Activated CD4-positive, alpha-beta T cell treated with anti-CD3 and anti-CD28 coated beads for 36 hours (primary cell): Measurements from ENCODE around the gene RTP5. TPM values are rescaled to one million over a fixed set of nuclear protein-coding genes. Genes with fewer than 3 reads are reported as not detected.
"Not testable (repeated sequence)": the region's sequence is repeated elsewhere in the genome, so short reads cannot be mapped to it uniquely, and the experiment has no call there.

Experiments used
- ATAC-seq: fragments of 200-7000 bp; cut with Tn5 transposase; one replicate; pipeline ENCODE4 v1.10.0; 2021; ENCODE audit warnings: mild to moderate bottlenecking, moderate library complexity
- CTCF ChIA-PET: fragments of 350-600 bp; sonication (Branson Sonifier 250); formaldehyde crosslinking; loops from one replicate; lab custom pipeline; 2021; ENCODE audit warnings: antibody characterized with exemption; lab: Charles Lee
- POLR2A ChIA-PET: fragments of 350-600 bp; sonication (Branson Sonifier 250); formaldehyde crosslinking; loops from one replicate; lab custom pipeline; 2021; ENCODE audit warnings: antibody characterized with exemption, inconsistent platforms; lab: Charles Lee
- DNase-seq: peaks from one replicate; pipeline ENCODE4 v3.0.0-alpha.2; 2020
- H3K27ac Mint-ChIP-seq: one replicate; pipeline ENCODE4 v1.8.0; 2021; ENCODE audit warnings: mixed read lengths
- H3K27me3 Mint-ChIP-seq: one replicate; pipeline ENCODE4 v1.8.0; 2021; ENCODE audit warnings: mixed read lengths
- H3K36me3 Mint-ChIP-seq: one replicate; pipeline ENCODE4 v1.8.0; 2021; ENCODE audit warnings: low read depth, mixed read lengths
- H3K4me1 Mint-ChIP-seq: one replicate; pipeline ENCODE4 v1.8.0; 2021; ENCODE audit warnings: mixed read lengths
- H3K4me3 Mint-ChIP-seq: one replicate; pipeline ENCODE4 v1.8.0; 2021; ENCODE audit warnings: mild to moderate bottlenecking, moderate library complexity, mixed read lengths
- H3K9me3 Mint-ChIP-seq: one replicate; pipeline ENCODE4 v1.8.0; 2021; ENCODE audit warnings: low read depth, mixed read lengths
- intact Hi-C, 2 experiments: fragments of 100-400 bp; cut with DNase I in 1 of 2; cut with micrococcal nuclease in 1 of 2; formaldehyde crosslinking; loops; one replicate each; pipeline versions ENCODE4 v1.14.2 to v1.15.1; 2022 to 2024; cut with DNase I, micrococcal nuclease
- total RNA-seq, 2 experiments: library from RNA; stranded (reverse); gene quantifications; one replicate each; pipeline ENCODE4 v1.2.3, GENCODE V29; 2021

RTP5 gene
- total RNA-seq: under 1 TPM in 1 of 2 experiments, not detected in 1; 0.07 TPM

DNA sequence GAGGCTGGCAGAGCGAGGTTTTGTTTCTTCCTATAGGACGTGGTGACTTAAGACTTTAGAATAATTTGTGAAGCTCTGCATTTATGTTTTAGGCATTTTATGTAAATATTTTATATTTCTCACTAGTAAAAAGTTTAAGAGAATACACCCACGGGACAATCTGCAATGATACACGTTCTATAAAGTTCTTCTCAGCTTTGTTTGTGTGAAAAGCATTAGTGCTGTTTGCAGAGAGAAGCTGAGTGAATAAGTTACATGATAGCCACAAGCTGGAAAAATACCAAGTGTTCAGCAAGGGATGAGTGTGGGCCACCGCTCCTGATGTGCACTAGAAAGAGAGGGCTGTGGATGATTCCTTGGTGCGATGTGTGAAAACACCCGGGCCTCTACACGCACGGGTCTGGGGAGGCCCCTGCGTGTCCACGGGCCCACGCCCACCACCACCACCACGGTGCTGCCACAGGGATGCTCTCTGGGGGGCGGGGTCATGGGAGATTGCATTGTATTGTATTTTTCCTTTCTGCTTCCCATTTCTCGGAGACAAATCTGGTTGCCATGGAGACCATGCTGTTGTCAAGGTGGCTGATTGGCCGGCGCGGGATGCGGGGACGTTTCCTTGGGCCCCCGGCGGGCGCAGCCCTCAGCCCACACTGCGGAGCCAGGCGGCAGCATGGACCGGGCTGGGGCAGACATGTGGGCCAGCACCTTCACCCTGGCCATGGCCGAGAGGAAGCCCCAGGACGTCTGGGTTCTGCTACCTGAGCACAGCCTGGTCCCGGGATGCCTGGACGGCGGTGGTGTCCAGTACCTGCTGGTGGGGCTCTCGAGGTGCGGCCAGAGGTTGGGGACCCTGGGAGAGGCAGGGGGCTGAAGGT lies at the start of gene RTP5:
TSS of gene RTP5 (plus strand) at position 643 of the 875 bp plus-strand sequence. CDS start at position 671, 28 bp downstream.
- peak; percentile 8 for ATAC-seq
- Mint-ChIP-seq H3K27ac (no peak within 1 kb of the TSS), H3K9me3 (peaks cover 8% of the 10 kb centered on the region), H3K4me1 (peaks cover 52% of the 10 kb centered on the region), H3K4me3 (no peak within 1 kb of the TSS), H3K27me3 (peaks cover 16% of the 10 kb centered on the region), H3K36me3 (peaks cover 2% of the 10 kb centered on the region)
- ChIA-PET CTCF (interaction anchor here (0.7 to 3.7 kb wide), 12 partner anchors 10 to 227 kb away, joined by 3 to 33 read pairs (median 4); partner anchors contain the start of genes D2HGDH and ING5), POLR2A (interaction anchor here (1.0 to 2.7 kb wide), 4 partner anchors 10 to 97 kb away, joined by 3 to 13 read pairs (median 4); no protein-coding TSS in a partner anchor)
- intact Hi-C loops: no loop called here
- DNase-seq: no peak

DNA sequence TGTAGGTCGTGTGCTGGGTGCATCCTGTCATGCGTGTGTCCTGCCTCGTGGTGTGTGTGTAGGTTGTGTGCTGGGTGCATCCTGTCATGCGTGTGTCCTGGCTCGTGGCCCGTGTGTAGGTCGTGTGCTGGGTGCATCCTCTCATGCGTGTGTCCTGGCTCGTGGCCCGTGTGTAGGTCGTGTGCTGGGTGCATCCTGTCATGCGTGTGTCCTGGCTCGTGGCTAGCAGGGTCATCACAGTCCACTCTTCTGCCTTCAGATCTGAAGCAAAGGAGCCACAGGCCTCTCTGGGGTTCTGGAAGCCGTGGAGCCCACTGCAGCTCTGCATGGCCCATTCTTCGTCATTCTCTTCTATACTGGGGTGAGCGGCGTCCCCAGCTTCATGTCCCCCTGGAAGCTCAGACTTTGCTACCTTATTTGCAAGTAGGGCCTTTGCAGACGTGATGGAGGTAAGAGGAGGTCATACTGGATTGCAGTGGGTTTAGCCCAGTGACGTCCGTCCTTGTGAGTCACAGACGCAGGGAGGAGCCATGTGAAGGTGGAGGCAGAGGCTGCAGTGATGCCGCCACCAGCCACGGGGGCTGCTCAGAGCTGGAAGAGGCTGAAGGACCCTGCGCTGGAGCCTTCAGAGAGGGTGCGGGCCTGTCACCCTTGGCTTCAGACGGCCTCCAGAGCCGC lies 49.4 kb upstream of the RTP5 start:
- H3K4me1 Mint-ChIP-seq, ATAC-seq, H3K36me3 Mint-ChIP-seq, POLR2A ChIA-PET, DNase-seq, H3K4me3 Mint-ChIP-seq, intact Hi-C loops, H3K27me3 Mint-ChIP-seq, H3K27ac Mint-ChIP-seq, H3K9me3 Mint-ChIP-seq: not testable (repeated sequence)
- CTCF ChIA-PET: interaction anchor here (0.6 kb wide), 1 partner anchor 225 kb away, joined by 5 read pairs; no protein-coding TSS in a partner anchor

DNA sequence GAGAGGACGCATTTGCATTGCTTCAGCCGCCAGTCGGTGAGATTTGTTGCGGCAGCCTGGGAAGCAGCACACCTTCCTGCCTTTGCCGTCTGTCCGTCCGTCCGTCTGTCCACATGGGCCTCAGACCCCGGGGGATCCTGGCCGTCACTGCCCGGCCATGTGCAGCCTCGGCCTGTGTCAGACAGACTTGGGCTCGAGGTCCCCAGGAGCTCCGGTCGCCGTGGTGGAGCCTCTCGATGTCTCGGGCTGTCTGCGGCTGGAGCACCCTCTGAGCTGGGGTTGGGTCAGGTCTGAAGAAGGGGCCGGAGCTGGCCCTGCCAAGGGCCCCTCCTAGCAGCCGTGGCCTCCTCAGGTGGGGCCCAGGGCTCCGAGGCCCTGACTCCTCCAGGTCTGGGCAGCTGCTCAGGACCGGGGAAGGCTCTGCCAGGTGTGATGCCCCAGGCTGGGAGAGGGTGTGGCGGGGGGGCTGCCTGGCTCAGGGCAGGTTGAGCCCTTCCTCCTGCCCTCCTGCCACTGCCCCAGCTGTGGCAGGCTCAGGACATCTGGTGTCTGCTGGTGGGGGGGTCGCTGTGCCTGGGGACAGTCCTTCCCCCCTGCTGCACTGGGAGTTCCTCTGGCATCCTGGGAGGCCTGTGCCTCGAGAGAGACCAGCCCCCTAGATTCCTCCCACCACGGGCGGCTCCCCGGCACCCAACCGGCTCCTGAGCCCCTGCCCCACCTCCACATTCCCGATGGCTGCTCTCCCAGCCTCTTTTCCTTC lies 48.7 kb upstream of the RTP5 start:
- Mint-ChIP-seq H3K27ac (no peak overlapping the region), H3K9me3 (peaks cover 5% of the 10 kb centered on the region), H3K36me3 (no peaks in the 10 kb centered on the region), H3K27me3 (peaks cover 13% of the 10 kb centered on the region), H3K4me3 (no peak overlapping the region), H3K4me1 (peaks cover 5% of the 10 kb centered on the region)
- ATAC-seq (no peak), DNase-seq (no peak)
- CTCF ChIA-PET: no interaction called here
- intact Hi-C loops: no loop called here
- POLR2A ChIA-PET: no interaction called here

DNA sequence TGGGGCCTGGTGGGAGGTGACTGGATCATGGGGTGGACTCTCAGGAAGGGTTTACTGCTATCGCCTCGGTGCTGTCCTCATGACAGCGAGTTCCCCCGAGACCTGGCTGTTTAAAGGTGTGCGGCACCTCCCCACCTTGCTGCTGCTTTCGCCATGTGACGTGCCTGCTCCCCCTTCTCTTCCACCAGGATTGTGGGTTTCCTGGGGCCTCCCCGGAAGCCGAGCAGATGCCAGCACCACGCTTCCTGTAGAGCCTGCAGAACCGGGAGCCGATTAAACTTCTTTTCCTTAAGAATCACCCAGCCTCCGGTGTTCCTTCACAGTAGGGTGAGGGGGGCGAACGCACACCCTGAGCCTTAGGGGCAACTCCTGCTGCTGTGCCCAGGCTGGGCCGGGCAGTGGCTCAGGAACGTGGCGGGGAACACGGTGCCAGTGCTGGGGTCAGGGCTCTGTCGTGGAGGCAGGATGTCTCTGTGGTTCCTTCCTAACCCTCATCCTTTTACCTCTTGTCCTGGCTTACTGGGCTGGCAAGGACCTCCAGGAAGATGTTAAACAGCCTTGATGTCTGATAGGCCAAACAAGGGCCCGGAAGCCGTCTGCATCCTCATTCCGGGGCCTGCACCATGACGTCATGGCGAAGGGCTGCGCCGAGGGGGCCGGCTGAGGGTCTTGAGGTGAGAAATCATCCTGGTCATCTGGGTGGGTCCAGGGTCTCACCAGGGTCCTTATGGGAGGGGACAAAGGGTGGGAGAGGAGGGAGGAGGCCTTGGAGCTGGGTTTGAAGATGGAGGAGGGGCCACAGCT lies 47.9 kb upstream of the RTP5 start:
- intact Hi-C loops: no loop called here
- ChIA-PET POLR2A (interaction anchor here (1.0 kb wide), 1 partner anchor 47 kb away, joined by 3 read pairs; no protein-coding TSS in a partner anchor), CTCF (no interaction called here)
- DNase-seq (no peak), ATAC-seq (no peak)
- peaks cover 10% of the 10 kb centered on the region for H3K9me3 Mint-ChIP-seq
- peaks cover 16% of the 10 kb centered on the region for H3K27me3 Mint-ChIP-seq
- H3K4me3 Mint-ChIP-seq: no peak overlapping the region
- H3K27ac Mint-ChIP-seq: no peak overlapping the region
- peaks cover 5% of the 10 kb centered on the region for H3K4me1 Mint-ChIP-seq
- H3K36me3 Mint-ChIP-seq: no peaks in the 10 kb centered on the region

DNA sequence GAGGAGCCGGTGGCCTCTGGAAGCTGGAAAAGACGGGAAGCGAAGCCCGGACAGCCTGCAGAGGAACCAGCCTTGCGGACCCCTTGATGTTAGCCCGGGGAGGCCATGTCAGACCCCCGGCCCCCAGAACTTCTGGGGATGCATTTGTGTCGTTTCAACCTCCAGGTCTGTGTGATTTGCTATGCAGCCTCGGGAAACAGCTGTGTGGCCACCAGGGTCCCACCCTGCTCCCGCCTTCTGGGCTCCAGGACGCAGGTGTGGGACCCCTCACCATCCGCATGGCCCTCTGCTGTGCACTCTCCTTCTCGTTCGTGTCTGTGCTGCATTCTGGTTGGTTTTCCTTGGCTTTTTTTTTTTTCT lies 47.3 kb upstream of the RTP5 start:
- DNase-seq (no peak), ATAC-seq (no peak)
- Mint-ChIP-seq H3K9me3 (peaks cover 16% of the 10 kb centered on the region), H3K27me3 (peaks cover 16% of the 10 kb centered on the region), H3K36me3 (no peaks in the 10 kb centered on the region), H3K4me1 (peaks cover 4% of the 10 kb centered on the region), H3K4me3 (no peak overlapping the region), H3K27ac (no peak overlapping the region)
- intact Hi-C loops: no loop called here
- ChIA-PET CTCF (interaction anchor here (0.6 kb wide), 1 partner anchor 14 kb away, joined by 3 read pairs; no protein-coding TSS in a partner anchor), POLR2A (interaction anchor here (0.6 to 1.0 kb wide), 2 partner anchors 45 to 46 kb away, joined by 3 read pairs; no protein-coding TSS in a partner anchor)

DNA sequence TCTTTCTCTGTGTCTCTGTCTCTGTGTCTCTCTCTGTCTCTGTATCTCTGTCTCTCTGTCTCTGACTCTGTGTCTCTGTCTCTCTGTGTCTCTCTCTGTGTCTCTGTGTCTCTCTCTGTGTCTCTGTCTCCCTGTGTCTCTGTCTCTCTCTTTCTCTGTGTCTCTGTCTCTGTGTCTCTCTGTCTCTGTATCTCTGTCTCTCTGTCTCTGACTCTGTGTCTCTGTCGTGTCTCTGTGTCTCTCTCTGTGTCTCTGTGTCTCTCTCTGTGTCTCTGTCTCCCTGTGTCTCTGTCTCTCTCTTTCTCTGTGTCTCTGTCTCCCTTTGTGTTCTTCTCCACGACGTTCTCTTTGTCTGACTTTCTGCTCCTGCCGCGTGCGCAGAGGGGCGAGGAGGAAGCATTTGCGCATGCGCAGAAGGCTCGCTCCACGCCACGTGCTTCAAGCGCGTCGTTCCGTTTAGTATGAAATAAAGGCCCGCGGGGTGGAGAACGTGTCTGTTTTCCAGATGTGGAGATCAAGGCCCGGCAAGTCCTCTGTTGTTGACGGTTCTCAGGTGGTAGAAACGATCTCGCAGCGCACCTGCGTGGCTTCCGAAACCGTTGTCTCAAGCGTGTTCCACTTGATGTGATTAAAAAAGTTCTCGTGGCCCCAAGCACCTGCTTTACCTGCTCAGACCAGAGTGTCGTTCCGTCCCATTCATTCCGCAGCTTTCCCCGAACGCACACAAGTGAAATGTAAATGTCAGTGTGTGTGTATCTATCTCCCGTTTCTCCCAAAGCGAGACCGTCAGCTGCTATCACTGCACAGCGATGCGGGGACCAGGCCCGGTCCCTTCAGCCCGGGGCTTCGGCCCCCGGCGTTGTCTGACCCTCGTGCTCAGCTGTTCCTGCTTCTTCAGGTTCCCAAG lies 45.7 kb upstream of the RTP5 start:
- H3K4me3 Mint-ChIP-seq, DNase-seq, ATAC-seq, H3K36me3 Mint-ChIP-seq, POLR2A ChIA-PET, CTCF ChIA-PET, H3K4me1 Mint-ChIP-seq, H3K27ac Mint-ChIP-seq: not testable (repeated sequence)
- Mint-ChIP-seq H3K27me3 (peaks cover 16% of the 10 kb centered on the region), H3K9me3 (peaks cover 20% of the 10 kb centered on the region)
- intact Hi-C loops: loop anchor here in 1 of 2 experiments (1.0 kb wide), 1 partner anchor 26 kb away; no protein-coding TSS in a partner anchor

DNA sequence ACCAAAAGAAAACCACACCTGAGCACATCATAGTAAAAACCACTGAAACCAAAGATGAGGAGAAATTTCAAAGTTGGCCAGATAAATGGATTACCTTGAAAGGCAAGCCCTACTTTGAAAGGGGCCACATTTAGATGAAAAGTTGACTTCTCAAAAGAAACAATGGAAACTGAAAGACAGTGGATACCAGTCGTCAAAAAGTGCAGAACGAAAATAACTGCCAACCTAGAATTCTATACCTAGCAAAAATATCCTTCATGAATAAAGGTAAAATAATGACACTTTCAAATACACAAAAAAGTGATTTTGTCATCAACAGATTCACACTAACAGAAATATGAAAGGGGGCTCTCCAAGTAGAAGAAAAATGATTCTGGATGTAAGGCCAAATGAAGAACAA lies 42.1 kb upstream of the RTP5 start:
- Mint-ChIP-seq H3K27ac (no peak overlapping the region), H3K36me3 (no peaks in the 10 kb centered on the region), H3K9me3 (peaks cover 20% of the 10 kb centered on the region), H3K27me3 (peaks cover 19% of the 10 kb centered on the region), H3K4me1 (no peaks in the 10 kb centered on the region), H3K4me3 (no peak overlapping the region)
- CTCF ChIA-PET: no interaction called here
- POLR2A ChIA-PET: no interaction called here
- intact Hi-C loops: no loop called here
- ATAC-seq: no peak
- DNase-seq: no peak

DNA sequence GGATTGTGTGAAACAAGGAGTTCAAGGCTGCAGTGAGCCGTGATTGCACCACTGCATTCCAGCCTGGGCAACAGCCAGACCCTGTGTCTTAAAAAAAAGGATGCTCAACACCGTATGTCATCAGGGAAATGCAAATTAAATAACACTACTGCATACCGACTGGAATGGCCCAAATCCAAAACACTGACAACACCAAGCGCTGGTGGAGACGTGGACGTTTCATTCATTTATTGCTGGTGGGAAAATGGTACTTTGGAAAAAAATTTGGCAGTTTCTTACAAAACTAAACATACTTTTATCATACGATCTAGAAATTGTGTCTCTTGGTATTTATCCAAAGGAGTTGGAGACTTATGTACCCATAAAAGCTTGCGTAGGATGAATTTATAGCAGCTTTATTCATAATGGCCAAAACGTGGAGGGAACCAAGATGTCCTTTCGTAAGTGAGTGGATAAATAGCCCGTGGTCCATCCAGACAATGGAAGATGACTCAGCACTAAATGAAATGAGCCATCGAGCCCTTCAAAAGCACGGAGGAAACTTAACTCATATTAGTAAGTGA lies 36.3 kb upstream of the RTP5 start:
- Mint-ChIP-seq H3K4me1 (peaks cover 10% of the 10 kb centered on the region), H3K27me3 (peaks cover 11% of the 10 kb centered on the region), H3K4me3 (no peak overlapping the region), H3K36me3 (no peaks in the 10 kb centered on the region), H3K27ac (no peak overlapping the region), H3K9me3 (peaks cover 4% of the 10 kb centered on the region)
- intact Hi-C loops: no loop called here
- no peak for DNase-seq
- POLR2A ChIA-PET: no interaction called here
- CTCF ChIA-PET: no interaction called here
- no peak for ATAC-seq

DNA sequence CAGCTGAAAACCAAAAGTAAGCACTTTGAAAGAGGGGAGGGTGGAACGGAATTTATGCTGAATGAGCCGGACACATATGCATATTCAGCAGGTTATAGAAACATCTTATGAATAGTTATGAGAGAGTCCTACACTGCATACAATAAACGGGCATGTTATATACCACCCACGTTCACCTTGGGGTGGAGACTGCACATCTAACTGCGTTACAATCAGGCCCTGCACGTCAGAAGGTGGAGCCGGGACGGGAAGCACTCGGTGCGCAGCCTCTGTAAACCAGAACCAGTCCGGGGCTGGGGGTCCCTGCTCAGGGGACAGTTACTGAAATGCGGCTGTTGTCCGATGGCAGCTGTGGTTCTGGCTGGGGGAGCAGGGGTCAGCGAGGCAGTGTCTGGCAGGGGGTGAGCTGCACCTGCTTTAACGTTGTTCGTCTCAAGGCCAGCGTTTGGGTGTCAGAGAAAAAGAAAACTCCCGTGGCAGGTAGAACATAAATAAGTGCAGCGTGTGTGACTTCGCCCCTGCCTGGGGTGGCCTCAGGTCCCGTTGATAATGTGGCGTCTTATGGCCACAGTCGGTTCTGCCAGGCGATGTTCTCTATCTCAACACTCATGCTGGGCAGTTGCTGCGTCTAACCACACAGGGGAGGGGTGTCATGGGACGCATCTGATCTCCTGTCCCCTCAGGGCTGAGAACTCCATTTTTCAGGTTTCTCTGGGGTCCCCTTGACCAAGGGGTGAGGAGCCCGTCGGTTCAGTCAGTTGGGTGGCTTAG lies 35.6 kb upstream of the RTP5 start:
- intact Hi-C loops, H3K27ac Mint-ChIP-seq, H3K4me3 Mint-ChIP-seq, ATAC-seq, POLR2A ChIA-PET, H3K9me3 Mint-ChIP-seq, DNase-seq, H3K36me3 Mint-ChIP-seq: not testable (repeated sequence)
- Mint-ChIP-seq H3K27me3 (peaks cover 11% of the 10 kb centered on the region), H3K4me1 (peaks cover 14% of the 10 kb centered on the region)
- CTCF ChIA-PET: interaction anchor here (0.6 to 1.6 kb wide), 3 partner anchors 12 to 48 kb away, joined by 3 to 4 read pairs (median 3); no protein-coding TSS in a partner anchor
